Bone marrow (tissue), 2 donors: ENCODE measurements around the gene GPR143.

Source experiments
- DNase-seq, 2 donors: peaks; one replicate each; lab custom pipeline; 2025; lab: John Stamatoyannopoulos, UW

GPR143 gene

DNA sequence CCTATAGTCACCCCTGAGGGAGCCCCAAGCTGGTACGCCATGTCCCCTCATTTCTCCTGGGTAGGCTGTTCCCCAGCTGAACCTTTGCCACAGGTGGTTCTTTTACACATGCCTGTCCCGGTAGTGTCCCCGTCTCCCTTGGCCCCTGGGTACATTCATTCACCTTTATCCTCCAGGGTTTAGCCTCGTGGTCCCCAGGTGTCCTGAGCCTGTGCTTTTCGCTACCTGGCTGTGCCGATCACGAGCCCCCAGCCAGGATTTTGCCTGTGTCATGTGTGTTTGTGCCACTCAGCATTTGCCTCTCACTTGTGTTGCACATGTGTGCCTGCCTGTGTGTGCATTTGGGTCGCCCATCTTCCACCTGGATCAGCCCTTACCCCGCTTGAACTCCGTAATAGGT is 57.6 kb downstream of the GPR143 start:
- no peak for DNase-seq

DNA sequence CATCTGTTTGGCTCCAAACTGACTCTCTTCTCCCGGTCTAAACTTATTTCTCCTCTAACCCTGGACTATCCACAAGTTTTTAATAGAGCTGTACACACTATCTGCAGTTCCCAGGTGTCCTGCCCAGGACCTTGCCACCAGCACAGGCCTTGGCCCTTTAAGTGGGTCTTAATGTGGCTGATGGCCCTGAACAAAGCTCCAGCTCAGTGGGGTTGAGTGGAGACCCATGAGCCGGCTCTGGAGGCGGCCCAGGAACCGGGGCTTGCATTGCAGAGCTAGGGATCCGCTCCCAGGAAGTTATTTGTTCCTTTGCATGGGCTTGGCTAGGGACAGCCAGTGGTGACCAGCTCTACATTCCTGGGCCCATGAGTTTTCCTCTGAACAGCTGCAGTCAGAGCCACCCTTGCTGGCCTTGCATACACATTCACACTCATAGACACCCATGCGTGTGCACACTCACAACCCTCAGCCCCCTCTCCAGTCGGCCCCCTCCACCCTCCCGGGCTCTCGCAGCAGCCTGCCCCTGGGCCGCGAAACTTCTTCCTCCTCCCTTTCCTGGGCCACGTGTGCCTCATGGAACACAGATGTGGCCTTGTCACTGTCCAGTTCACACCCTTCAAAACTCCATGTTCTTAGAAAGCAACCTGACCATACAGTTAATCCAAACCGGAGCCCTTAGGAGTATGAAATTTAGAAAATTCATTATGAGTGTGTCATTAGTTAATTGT is 58.2 kb downstream of the GPR143 start:
- no peak for DNase-seq

DNA sequence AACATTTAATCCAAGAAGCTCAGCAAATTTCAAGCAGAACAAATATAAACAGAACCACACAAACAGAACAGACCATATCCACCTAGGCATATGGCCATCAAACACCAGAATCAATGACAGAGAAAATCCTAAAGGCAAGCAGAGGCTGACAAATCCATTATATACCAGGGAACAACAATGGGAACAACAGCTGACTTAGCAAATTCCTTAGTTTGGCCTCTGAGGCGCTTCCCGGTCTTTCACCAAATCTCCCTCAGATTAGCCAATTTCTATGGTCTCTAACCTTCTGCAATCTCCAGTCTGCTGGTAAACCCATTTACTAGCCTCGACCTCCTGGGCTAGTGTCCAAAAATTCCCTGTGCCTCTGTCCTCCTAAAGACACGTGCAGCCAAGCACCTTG is 59.2 kb downstream of the GPR143 start:
- DNase-seq, result no peak

DNA sequence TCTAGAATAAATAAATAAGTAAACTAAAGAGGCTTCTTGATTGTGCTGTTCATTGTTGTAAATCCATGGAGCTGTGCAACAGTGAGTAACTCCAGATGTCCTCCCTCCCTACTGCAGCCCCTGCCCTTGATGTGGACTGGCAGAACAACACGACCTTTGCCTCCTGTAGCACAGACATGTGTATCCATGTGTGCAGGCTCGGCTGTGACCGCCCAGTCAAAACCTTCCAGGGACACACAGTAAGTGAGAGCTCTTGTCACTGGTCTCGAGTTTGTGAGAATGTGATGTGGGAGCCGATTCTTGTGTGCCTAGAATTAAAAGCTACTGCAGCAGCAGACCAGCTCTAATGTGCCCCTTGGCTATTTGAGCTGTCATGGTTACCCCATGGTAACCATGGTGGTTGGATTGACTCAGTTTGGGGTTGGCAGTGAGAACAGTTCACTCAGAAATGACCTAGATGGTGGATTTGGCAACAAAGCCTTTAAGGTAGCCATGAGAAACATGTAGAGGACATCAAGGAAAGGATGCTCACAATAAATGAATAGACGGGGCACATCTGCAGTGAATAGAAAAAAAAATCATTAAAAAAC is 60.7 kb downstream of the GPR143 start:
- DNase-seq, result no peak

DNA sequence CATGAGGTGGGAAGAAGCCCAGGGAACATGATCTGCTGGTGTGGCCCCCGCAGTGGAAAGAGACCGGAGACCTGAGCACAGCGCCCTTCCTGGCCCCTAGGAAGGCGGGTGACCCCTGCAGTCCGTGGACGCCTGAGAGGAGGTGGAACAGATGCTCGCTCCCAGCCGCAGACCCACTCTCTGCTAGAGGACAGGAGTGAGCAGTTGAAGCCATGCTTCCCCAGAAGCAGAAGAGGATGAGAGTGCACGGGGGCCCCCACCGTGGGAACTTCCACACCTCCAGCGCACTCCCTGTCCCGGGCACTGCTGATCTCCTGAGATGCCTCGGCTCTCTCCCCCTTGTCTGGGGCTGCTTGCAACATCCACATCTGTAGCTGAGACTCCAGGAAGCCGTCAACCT is 62.2 kb downstream of the GPR143 start:
- DNase-seq, result no peak

DNA sequence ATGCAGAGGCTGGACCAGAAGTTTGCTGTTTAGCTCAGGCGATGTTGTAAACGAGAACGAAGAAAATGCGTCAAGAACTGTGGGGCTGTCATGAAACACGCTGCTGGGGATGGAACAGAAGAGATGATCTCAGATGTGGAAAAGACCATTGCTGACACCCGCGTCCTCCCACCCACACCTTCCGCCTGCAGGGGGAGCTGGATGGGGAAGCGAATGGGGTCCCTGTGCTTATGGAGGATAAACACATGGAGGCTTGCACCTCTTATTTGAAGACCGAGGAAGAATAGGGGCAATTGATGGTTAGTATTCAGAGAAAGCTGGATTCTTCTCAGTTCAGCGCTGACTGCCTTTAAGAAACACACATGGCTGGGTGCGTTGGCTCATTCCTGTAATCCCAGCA is 63.9 kb downstream of the GPR143 start:
- no peak for DNase-seq

DNA sequence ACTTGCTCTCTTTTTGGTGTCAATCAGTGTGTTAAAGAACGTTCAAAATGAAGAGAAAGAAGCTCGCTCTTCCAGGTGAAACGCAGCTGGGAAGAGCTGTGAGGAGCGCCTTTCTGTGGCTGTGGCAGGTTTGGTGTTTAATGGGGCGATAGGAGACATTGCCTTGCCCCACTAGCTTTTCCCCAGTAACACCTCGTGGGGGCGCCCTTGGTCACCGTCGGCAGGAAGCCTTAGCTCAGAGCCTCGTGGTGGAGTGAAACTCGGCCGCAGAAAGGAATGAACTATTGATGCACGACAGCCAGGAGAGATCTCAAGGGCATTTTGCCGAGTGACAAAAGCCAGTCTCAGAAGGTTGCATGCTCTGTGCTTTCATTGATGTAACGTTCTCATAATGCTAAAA is 65.1 kb downstream of the GPR143 start:
- no peak for DNase-seq

DNA sequence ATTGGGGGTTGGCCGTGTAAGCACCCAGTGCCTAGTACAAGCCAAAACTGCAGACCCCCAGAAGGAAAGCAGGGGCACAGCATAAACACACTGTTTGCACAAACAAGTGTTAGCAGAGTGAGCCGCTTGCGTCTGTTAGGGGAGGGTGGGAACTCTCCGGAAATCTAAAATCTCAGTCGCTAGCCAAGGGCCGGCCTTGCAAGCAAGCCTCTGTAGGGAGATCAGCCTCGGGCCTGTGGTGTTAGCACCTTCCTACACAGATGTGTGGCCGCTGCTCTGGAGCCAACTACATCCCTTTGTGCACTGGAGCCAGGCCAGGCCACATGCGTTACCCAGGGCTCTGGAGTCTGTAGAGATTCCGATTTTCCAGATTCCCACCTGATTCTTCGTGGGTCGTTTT is 67.1 kb downstream of the GPR143 start:
- DNase-seq, result no peak

DNA sequence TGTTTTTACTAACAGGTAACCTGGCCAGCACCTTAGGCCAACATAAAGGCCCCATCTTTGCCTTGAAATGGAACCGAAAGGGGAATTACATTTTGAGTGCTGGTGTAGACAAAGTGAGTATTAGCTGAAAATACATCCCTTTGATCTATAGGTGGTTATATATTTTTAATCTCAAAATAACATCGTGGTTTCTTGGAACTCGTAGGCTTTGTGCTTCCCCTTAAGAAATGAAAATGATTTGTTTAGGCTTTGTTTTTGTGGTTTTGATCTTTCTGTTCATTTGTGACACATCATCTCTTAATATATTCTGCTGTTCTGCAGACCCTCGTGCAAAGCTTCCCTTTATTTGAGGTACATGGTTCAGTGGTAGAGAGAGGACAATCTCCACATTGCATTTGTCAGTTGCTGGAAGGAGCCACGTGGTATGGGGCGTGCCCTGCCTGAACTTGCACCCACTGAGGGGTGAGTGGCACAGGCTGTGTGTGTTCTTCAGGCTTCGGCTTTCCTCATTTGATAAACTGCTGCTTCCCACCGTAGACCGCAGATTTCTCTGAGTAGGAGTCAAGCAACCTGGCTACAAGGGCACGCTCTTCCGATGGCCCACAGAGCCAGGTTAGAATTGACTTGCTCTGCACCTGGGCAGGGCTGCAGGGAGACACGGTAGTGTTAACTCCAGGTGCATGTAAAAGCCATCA is 72.2 kb downstream of the GPR143 start:
- DNase-seq, result no peak

DNA sequence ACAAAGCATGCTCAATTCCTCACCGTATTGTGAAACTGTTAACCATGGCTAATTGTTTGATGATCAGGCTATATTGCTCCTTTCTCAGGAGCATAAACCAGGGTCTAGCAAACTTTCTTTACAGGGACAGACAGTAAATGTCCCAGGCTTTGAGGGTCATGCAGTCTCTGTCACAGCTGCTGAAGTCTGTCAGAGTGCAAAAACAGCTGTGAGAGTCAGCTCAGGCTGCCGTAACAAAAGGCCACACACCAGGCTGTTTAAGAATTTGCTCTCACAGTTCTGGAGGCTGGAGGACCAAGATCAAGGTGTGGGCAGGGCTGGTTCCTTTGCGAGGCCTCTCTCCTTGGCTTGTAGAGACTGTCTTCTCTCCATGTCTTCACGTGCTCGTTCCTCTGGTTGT is 75.6 kb downstream of the GPR143 start:
- no peak for DNase-seq

DNA sequence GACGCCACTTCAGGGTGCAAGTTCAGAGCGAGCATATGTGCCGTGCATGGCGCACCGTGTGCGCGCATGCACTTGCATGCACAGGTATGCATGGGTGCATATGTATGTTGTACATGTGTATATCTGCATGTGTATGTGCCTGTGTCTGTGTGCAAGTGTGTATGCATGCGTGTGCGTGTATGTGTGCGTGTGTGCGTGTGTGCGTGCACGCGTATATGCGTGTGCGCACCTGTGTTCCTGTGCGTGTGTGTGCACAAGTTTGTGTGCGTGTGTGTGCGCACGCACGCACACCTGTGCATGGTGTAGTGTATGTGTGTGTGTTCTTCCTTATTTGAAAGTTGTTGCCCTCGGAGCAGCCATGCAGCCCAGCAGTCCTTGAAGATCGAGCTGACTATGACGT is 76.8 kb downstream of the GPR143 start:
- DNase-seq, result no peak

DNA sequence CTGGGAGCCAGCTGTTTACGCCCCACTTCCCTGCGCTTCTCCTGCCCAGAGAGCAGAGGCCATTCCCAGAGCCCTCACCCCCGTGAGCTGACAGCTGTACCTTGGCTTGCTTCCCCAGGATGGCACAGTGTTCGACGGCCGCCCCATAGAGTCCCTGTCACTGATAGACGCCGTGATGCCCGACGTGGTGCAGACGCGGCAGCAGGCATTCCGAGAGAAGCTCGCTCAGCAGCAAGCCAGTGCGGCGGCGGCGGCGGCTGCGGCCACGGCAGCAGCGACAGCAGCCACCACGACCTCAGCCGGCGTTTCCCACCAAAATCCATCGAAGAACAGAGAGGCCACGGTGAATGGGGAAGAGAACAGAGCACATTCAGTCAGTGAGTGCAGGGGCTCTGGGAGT is 77.7 kb downstream of the GPR143 start:
- DNase-seq, result no peak

DNA sequence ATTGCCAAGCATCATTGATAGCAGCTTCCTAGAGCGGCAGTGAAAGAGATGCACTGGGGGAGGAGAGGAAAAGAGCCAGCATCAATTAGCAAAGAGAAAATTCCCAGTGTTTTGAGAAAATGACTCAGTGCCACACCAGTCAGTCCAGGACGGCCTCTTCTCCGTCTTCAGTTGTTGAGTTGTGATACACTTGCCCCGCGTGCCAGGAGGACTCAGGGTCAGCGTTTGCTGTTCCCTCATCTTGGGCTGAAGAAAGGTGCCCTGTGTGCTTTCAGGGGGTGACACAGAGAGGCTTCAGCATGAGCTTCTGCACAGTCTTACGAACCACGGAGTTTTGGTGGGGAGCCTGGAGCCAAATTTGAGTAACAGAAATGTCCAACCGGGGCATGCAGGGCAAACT is 82.3 kb downstream of the GPR143 start:
- no peak for DNase-seq

DNA sequence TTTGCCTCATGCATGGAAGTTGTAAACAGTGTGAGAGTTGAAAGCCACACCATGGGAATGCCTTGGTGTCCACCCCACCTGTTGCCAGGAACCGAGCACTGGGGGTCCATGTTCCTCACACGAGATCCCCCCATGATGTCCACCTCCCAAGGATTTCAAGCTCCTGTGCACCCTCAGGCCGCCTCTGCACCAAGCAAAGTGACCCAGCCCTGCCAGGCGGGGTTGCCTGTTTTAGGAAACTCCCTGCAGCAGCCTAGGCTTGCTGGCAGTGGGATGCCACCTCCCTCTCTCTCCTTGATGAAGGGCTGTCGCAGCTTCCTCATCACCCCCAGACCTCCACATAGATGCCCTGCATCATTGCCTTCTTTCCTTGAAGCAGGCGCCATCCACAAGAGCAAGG is 82.8 kb downstream of the GPR143 start:
- no peak for DNase-seq

DNA sequence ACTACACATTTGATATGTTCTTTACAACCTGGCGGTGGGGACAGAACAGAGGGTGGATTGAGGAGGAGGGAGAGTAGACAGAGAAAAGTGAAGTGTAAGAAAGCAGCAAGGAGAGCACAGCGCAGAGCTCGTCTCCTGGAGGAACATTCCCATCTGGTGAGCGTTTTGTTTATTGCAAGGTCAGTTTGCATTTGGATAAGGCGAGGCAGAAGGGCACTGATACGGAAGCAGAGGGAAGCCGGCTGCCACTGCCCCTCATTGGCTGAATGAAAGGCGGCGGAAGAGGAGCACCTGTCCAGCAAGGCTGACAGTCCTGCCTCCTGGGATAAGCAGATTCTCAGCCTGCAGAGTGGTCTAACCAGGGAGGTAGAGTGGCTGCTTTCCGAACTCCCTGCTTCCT is 83.2 kb downstream of the GPR143 start:
- DNase-seq, result no peak

DNA sequence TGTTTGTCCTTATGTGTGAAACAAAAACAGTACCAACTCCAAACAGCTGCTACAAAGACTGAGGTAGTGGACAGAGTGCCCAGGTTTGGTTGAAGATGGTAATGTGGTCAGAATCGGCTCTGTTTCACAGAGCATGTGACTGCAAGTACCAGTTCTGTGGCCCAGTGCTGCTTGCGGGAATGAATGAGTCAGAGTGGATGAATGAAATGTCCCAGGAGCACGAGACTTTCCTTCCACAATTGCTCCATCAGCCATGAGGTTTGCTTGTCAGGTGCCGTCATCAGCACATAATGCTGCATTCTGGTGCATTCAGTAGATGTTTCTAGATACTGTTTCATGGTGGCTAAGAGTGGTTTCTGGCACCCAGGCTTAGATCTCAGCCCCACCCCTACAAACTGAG is 84.2 kb downstream of the GPR143 start:
- DNase-seq, result no peak

DNA sequence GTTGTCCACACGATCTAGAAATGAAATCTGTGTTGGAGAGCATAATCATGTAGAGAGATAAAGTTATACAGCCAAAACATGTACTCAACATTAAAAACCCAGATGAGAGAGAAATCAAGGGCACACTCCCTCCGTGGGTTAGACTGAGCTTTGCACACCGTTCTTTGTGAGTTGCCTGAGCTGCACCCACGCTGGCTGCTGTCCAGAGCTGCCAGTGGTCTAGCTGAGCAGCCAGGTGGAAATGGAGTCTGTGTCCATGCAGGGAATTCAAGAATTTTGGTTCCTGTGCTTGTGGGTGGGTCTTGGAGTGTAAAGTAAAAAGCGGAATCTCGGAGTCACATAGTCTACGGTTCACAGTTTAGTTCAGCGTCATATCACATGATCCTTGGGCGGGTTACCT is 84.6 kb downstream of the GPR143 start:
- DNase-seq, result no peak

DNA sequence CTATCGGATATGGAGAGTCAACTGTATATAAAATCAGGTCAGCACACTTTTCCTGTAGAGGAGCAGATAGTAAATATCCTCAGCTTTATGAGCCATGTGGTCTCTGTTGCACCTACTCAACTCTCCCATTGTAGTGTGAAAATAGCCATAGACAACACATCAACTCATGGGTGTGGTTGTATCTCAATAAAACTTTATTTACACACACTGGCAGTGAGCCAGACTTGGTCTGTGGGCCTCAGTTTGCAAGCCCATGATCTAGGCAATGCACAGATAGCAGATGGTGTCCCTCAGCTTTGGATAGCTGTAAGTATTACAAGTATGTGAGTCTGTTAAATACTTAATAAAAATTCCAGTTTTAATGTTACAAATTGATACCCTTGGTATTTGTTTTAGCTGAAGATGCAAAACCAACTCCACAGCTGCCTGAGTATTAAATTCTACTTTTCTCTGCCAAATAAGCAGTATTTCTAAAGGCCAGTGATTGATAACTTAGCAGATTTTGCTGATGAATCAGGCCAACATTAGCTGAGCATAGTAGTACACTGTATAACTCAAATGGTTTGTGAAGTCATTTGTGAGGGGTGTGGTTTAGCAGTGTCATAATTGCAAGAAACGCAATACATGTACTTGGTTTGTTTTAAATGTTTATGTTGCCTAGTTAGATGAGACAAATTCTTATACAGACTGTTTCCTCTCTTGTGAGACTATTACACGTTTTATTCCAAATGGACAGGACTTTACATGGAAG is 87.3 kb downstream of the GPR143 start:
- DNase-seq, result no peak

DNA sequence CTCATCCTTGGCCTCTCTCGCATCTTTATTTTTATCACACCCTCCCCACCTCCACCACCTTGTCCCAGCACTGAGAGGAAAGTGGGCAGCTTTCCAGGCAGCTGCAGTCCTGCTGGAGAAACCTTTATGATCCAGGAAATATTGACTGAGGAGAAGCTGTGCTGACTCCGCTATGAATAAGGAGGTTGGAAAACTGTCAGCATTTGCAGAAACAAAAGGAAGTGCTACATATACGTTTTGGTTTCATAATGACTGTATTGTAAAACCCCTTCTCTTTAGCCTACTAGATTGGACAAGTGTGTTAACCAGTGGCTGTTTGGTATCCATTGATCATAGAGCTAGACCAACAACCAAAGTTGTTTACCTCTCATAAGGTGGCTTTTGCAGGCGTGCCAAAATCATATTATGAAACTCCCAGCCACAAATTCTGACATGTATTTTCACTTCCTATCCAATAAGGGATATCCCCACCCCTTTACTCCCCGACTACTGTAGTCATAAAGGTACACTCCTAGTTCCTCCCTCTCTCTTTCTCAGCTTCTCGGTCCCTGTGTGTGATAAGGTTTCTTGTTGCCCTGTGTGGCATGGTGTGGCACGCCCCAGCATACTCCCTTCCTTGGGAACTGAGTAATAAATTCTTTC is 88.4 kb downstream of the GPR143 start:
- no peak for DNase-seq

DNA sequence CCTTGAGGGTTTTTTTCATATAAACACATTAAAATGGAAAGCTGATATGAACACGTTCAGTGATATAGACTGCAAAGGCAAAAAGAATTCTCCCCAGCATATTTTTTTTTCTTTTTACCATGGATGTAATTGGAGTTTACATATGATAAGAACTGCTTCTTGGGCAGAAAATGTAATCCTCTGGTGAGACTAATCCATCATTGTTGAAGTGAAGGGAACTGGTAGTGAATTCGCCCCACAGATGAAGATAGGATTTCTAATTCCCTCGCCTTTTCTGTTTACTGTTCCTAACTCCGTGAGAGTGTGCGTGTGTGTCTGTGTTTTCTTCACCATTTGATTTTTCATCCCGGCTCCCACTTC is 88.9 kb downstream of the GPR143 start:
- no peak for DNase-seq

DNA sequence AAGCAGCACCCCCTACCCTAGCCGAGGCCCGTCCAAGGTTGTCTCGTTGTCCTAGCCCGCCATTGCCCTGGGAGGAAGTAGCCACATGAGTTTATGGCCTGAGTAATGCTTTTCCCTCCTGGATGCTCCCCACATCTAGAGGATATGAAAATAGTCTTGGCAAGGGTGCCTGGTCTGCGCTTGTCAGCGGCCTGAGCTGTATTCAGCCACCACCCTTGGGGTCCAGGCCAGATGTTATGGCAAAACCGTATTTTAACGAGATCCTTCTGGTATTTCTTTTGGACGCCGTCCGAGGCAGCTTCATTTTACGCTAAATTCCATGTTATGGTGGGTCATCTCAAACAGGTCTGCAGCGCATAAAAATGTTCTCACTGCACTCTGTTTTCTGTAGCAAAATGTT is 89.3 kb downstream of the GPR143 start:
- DNase-seq, result no peak
